RWPE2 (cell line): ENCODE measurements around the gene ZBTB2.

Experiments
- ATAC-seq: fragments of 200-7000 bp; cut with Tn5 transposase; 3 replicates; pipeline ENCODE4 v1.9.1; 2021; ENCODE audit warnings: low read depth
- DNase-seq: peaks from one replicate; pipeline ENCODE4 v3.0.0-alpha.2; 2020; ENCODE audit warnings: low spot score
- H3K27ac ChIP-seq: fragments of 450-650 bp; 2 replicates; pipeline ENCODE4 v1.5.1; 2017; ENCODE audit warnings: mild to moderate bottlenecking; ENCODE audit not compliant: poor library complexity, severe bottlenecking
- H3K27me3 ChIP-seq: fragments of 250-450 bp; sonication (Bioruptor Pico); 2 replicates; pipeline ENCODE4 v1.5.1; 2021; ENCODE audit warnings: mild to moderate bottlenecking, moderate library complexity; ENCODE audit not compliant: insufficient read depth, poor library complexity, severe bottlenecking
- H3K36me3 ChIP-seq: fragments of 250-450 bp; sonication (Bioruptor Pico); 2 replicates; pipeline ENCODE4 v1.5.1; 2020; ENCODE audit warnings: low read depth, mild to moderate bottlenecking, moderate library complexity
- H3K4me1 ChIP-seq: fragments of 250-450 bp; sonication (Bioruptor Pico); 2 replicates; pipeline ENCODE4 v1.5.1; 2021; ENCODE audit warnings: mild to moderate bottlenecking, moderate library complexity; ENCODE audit not compliant: insufficient read depth, poor library complexity, severe bottlenecking
- H3K4me3 ChIP-seq: fragments of 250-450 bp; sonication (Bioruptor Pico); 2 replicates; pipeline ENCODE4 v1.5.1; 2021; ENCODE audit warnings: mild to moderate bottlenecking, moderate library complexity; ENCODE audit not compliant: severe bottlenecking
- H3K9me3 ChIP-seq: fragments of 250-450 bp; sonication (Bioruptor Pico); 2 replicates; pipeline ENCODE4 v1.5.1; 2021; ENCODE audit warnings: mild to moderate bottlenecking, moderate library complexity; ENCODE audit not compliant: severe bottlenecking
- TF ChIP-seq, protein P1 (sequence below): fragments of 450-650 bp; IDR thresholded peaks from one replicate; pipeline ENCODE4 v1.5.1; 2017; ENCODE audit warnings: mild to moderate bottlenecking, moderate library complexity; ENCODE audit not compliant: poor library complexity, severe bottlenecking

The ZBTB2 gene, protein sequence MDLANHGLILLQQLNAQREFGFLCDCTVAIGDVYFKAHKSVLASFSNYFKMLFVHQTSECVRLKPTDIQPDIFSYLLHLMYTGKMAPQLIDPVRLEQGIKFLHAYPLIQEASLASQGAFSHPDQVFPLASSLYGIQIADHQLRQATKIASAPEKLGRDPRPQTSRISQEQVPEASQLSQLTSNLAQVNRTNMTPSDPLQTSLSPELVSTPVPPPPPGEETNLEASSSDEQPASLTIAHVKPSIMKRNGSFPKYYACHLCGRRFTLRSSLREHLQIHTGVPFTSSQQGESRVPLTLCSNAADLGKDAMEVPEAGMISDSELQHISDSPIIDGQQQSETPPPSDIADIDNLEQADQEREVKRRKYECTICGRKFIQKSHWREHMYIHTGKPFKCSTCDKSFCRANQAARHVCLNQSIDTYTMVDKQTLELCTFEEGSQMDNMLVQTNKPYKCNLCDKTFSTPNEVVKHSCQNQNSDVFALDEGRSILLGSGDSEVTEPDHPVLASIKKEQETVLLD

DNA sequence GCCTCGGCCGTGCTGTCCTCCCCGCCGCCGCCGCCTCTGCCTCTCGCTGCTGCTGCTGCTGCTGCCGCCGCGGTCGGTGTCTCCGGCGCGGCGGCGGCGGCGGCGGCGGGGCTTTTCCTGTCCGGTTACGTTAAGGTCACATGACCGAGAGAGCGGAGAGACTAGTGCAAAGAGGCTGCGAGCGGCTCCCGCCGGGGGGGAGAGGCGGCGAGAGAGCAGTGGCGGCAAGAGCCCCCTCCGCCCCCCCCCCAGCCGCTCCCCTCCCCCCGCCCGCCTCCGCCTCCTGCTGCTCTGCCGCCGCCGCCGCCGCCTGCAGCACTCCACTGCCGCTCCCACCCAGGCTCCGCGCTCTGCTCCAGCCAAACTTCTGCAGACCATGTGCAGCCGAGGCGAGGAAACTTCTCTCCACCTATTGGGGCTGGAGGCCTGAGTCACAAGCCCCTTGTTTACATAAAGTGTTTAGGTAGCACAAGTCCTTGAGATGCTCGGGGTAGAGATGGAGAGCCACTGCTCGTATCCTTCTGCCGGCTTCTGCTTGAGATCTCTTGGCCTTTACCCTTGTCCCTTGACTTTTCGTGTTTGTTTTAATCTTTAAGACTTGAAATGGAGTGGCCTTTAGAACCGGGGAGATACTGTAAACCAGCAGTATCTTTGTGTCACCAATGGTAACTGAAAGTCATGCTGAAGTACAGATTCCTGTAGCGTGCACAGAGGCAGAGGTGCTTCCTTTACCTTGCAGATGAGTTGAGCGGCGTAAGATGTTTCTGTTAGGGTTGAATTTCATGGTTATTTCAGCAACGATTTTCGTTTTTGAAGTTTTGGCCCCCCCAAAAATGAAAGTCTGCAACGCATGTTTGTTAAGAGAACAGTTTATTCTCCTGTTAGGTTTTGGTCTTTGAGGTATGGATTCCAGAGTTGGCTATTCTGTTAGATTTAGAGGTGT is at the start of gene ZBTB2:
TSS of gene ZBTB2 (minus strand) at position 89 of the 943 bp plus-strand sequence. CDS start 17,922 bp downstream, outside the sequence.
- peak; percentile 73 for DNase-seq
- H3K4me1 ChIP-seq = peaks cover 20% of the 10 kb centered on the region

DNA sequence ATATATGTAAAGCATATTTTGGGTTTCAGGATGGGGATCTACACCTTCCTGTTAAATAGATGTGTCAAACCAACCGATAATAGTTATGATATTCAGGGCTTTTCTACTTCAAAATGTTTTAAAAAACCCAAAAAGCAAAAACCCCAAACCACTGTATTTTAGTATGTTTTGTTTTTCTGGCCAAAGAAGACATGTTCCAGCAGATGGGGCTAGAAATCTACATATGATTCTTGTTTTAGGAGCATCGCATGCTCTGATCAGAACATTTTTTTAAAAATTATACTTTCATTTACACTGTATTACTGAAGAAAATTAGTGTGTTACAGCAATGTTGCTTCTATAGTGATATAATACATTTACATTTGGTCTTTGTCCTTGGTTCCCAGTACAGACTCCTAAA is 49.6 kb upstream of the ZBTB2 start:
- Histone ChIP-seq H3K27me3 (no peaks in the 10 kb centered on the region), H3K27ac (no peak overlapping the region), H3K4me1 (peaks cover 10% of the 10 kb centered on the region), H3K36me3 (peaks cover 36% of the 10 kb centered on the region), H3K9me3 (no peaks in the 10 kb centered on the region), H3K4me3 (no peak overlapping the region)
- TF ChIP-seq, protein P1, sequence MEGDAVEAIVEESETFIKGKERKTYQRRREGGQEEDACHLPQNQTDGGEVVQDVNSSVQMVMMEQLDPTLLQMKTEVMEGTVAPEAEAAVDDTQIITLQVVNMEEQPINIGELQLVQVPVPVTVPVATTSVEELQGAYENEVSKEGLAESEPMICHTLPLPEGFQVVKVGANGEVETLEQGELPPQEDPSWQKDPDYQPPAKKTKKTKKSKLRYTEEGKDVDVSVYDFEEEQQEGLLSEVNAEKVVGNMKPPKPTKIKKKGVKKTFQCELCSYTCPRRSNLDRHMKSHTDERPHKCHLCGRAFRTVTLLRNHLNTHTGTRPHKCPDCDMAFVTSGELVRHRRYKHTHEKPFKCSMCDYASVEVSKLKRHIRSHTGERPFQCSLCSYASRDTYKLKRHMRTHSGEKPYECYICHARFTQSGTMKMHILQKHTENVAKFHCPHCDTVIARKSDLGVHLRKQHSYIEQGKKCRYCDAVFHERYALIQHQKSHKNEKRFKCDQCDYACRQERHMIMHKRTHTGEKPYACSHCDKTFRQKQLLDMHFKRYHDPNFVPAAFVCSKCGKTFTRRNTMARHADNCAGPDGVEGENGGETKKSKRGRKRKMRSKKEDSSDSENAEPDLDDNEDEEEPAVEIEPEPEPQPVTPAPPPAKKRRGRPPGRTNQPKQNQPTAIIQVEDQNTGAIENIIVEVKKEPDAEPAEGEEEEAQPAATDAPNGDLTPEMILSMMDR = peak; percentile 29
- ATAC-seq (no peak), DNase-seq (no peak)

More for the DNA sequence above, at the start of gene ZBTB2:
- Histone ChIP-seq H3K4me3 (peak within 1 kb of the TSS; percentile 92), H3K9me3 (no peaks in the 10 kb centered on the region), H3K36me3 (peaks cover 27% of the 10 kb centered on the region), H3K27me3 (no peaks in the 10 kb centered on the region), H3K27ac (peak within 1 kb of the TSS; percentile 98)
- TF ChIP-seq, protein P1 = no peak
- ATAC-seq = peak; percentile 38

DNA sequence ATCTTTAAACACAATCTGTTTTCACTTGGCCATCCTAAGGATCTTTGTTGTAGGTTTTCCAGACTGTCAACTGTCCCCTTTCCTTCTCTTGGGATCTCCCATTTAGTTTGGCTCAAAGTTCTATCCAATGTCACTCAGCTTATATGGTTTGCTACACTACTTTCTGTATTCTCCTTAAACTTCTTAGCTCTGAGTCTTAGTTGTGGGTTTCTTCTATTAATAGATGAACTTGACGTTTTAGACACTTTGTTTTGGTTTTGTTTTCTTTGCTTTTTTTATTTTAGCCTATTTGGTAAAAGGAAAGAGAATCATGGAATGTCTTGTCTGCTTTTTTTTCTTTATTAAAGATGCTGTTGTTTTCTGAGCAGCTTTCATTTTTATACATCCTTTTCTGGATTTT is 49.1 kb upstream of the ZBTB2 start:
- Histone ChIP-seq H3K4me1 (peaks cover 6% of the 10 kb centered on the region), H3K27ac (no peak overlapping the region)
- ATAC-seq = no peak

DNA sequence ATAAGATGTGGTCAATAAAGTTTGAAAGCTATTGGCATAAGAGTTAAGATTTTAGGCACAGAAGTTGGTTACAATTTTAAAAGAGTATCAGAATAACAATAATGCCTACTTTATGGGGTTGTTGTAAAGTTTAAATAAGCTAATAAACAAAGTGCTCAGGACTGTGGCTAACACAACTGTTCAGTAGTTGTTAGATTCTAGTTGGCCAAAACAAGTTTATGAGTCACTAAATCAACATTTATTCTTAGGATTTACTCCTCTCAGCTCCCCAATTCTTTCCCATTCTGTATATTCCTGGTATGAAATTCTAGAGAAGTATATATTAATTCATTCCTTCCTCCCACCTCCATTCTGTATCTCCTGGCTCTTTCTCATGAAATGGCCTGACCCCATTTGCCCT is 46.0 kb upstream of the ZBTB2 start:
- DNase-seq (no peak), ATAC-seq (peak; percentile 35; the same call in 1 of the 3 replicates)
- Histone ChIP-seq H3K27ac (no peak overlapping the region), H3K9me3 (no peaks in the 10 kb centered on the region), H3K36me3 (peaks cover 39% of the 10 kb centered on the region), H3K4me1 (peaks cover 3% of the 10 kb centered on the region), H3K27me3 (no peaks in the 10 kb centered on the region), H3K4me3 (no peak overlapping the region)
- TF ChIP-seq, protein P1 = no peak

More for the DNA sequence above, 49.1 kb upstream of the ZBTB2 start:
- H3K4me3 ChIP-seq = no peak overlapping the region
- H3K36me3 ChIP-seq = peaks cover 34% of the 10 kb centered on the region
- H3K27me3 ChIP-seq = no peaks in the 10 kb centered on the region
- TF ChIP-seq, protein P1 = no peak
- DNase-seq = no peak
- H3K9me3 ChIP-seq = no peaks in the 10 kb centered on the region
